Central memory CD8-positive, alpha-beta T cell (primary cell): ENCODE measurements around the gene KAT5.
"Not testable (repeated sequence)": the region's sequence is repeated elsewhere in the genome, so short reads cannot be mapped to it uniquely, and the experiment has no call there.

ENCODE experiments used
- ATAC-seq: fragments of 150-1000 bp; cut with Tn5 transposase; replicated peaks from 2 replicates; pipeline ENCODE4 v1.10.0; 2022; ENCODE audit warnings: mild to moderate bottlenecking, moderate FRiP score, moderate number of reproducible peaks; ENCODE audit not compliant: poor library complexity, severe bottlenecking; ENCODE audit errors: extremely low read depth
- DNase-seq, 2 donors: peaks; one replicate each; pipeline ENCODE4 v3.0.0; 2021; ENCODE audit warnings: low spot score in 2 of 2
- H3K27ac Mint-ChIP-seq: one replicate; pipeline ENCODE4 v1.8.0; 2022; ENCODE audit warnings: low read depth, mild to moderate bottlenecking, moderate library complexity, mixed read lengths
- H3K27me3 Mint-ChIP-seq: one replicate; pipeline ENCODE4 v1.8.0; 2022; ENCODE audit warnings: mixed read lengths
- H3K36me3 Mint-ChIP-seq: one replicate; pipeline ENCODE4 v1.8.0; 2022; ENCODE audit warnings: mild to moderate bottlenecking, moderate library complexity, mixed read lengths; ENCODE audit not compliant: insufficient read depth
- H3K4me1 Mint-ChIP-seq: one replicate; pipeline ENCODE4 v1.8.0; 2022; ENCODE audit warnings: mixed read lengths
- H3K4me3 Mint-ChIP-seq: one replicate; pipeline ENCODE4 v1.8.0; 2022; ENCODE audit warnings: mild to moderate bottlenecking, moderate library complexity, mixed read lengths
- H3K9me3 Mint-ChIP-seq: one replicate; pipeline ENCODE4 v1.8.0; 2022; ENCODE audit warnings: mixed read lengths

KAT5 gene

GRCh38 chr11:65711785-65712632 lies at the start of gene KAT5:
TSS of gene KAT5 (plus strand) at chr11:65712252. CDS start at chr11:65712268, 16 bp downstream.
- peaks cover 31% of the 10 kb centered on the region for H3K4me1 Mint-ChIP-seq
- no peaks in the 10 kb centered on the region for H3K27me3 Mint-ChIP-seq
- H3K9me3 Mint-ChIP-seq, result no peaks in the 10 kb centered on the region
- peak within 1 kb of the TSS; percentile 95 for H3K4me3 Mint-ChIP-seq
- H3K36me3 Mint-ChIP-seq, result peaks cover 40% of the 10 kb centered on the region
- ATAC-seq (peak; percentile 90), DNase-seq (peak; percentile 98)
- H3K27ac Mint-ChIP-seq, result peak within 1 kb of the TSS; percentile 97

GRCh38 chr11:65662799-65663638 lies 49.0 kb upstream of the KAT5 start, which contains the start of gene RELA:
TSS of gene RELA (minus strand) at chr11:65662916. CDS start at chr11:65662832, 84 bp downstream.
- Mint-ChIP-seq H3K4me1 (peaks cover 21% of the 10 kb centered on the region), H3K9me3 (no peaks in the 10 kb centered on the region), H3K27ac (peak within 1 kb of the TSS; percentile 88), H3K36me3 (peaks cover 35% of the 10 kb centered on the region), H3K27me3 (no peaks in the 10 kb centered on the region), H3K4me3 (peak within 1 kb of the TSS; percentile 84)
- ATAC-seq, result peak; percentile 79
- DNase-seq, result peak; percentile 79 to 85

- H3K27ac Mint-ChIP-seq, result peak overlapping the region; percentile 88
- peaks cover 28% of the 10 kb centered on the region for H3K36me3 Mint-ChIP-seq
- DNase-seq (no peak), ATAC-seq (peak; percentile 15)
- no peaks in the 10 kb centered on the region for H3K9me3 Mint-ChIP-seq
- H3K4me1 Mint-ChIP-seq, result peaks cover 14% of the 10 kb centered on the region
- peak overlapping the region; percentile 84 for H3K4me3 Mint-ChIP-seq
- H3K27me3 Mint-ChIP-seq, result no peaks in the 10 kb centered on the region
Observed at GRCh38 chr11:65663639-65664200, 48.3 kb upstream of the KAT5 start.

- Mint-ChIP-seq H3K27ac (no peak overlapping the region), H3K9me3 (no peaks in the 10 kb centered on the region), H3K27me3 (no peaks in the 10 kb centered on the region), H3K4me3 (no peak overlapping the region), H3K4me1 (no peaks in the 10 kb centered on the region), H3K36me3 (no peaks in the 10 kb centered on the region)
- ATAC-seq (no peak), DNase-seq (no peak)
Observed at GRCh38 chr11:65672180-65672860, 39.7 kb upstream of the KAT5 start.

- DNase-seq, result no peak
- Mint-ChIP-seq H3K27ac (no peak overlapping the region), H3K4me1 (no peaks in the 10 kb centered on the region), H3K36me3 (no peaks in the 10 kb centered on the region), H3K9me3 (no peaks in the 10 kb centered on the region), H3K4me3 (no peak overlapping the region), H3K27me3 (no peaks in the 10 kb centered on the region)
- ATAC-seq, result no peak
Observed at GRCh38 chr11:65672982-65673381, 39.1 kb upstream of the KAT5 start.

DNA sequence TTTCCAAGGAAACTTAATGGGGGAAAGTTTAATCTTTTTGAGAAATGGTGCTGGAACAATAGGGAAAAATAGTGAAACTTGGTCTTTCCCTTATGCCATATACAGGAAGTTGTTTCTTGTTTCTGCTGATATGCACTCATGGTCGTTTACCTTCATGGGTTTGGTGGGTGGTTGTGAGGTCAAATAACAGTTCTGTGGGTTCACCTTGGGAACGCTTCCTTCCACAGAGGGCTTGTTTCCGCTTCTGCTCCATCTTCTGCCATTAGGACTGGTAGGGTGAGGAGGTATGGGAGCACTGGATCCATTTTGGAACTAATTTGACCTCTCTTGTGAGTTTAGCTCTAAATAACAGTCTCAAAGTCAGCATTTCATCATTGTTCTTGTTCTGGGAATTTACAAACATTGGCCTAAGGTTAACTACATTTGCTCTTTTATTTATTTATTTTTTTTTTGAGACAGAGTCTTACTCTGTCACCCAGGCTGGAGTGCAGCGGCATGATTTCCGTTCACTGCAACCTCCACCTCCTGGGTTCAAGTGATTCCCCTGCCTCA lies 31.8 kb upstream of the KAT5 start:
- H3K4me3 Mint-ChIP-seq, result no peak overlapping the region
- no peaks in the 10 kb centered on the region for H3K9me3 Mint-ChIP-seq
- ATAC-seq, result no peak
- no peak for DNase-seq
- H3K27ac Mint-ChIP-seq, result no peak overlapping the region
- no peaks in the 10 kb centered on the region for H3K4me1 Mint-ChIP-seq
- peaks cover 10% of the 10 kb centered on the region for H3K27me3 Mint-ChIP-seq
- H3K36me3 Mint-ChIP-seq, result no peaks in the 10 kb centered on the region

GRCh38 chr11:65683480-65683879 lies 28.6 kb upstream of the KAT5 start:
- H3K27ac Mint-ChIP-seq, H3K36me3 Mint-ChIP-seq, H3K4me3 Mint-ChIP-seq, H3K9me3 Mint-ChIP-seq, DNase-seq, ATAC-seq, H3K4me1 Mint-ChIP-seq: not testable (repeated sequence)
- H3K27me3 Mint-ChIP-seq, result peaks cover 10% of the 10 kb centered on the region

DNA sequence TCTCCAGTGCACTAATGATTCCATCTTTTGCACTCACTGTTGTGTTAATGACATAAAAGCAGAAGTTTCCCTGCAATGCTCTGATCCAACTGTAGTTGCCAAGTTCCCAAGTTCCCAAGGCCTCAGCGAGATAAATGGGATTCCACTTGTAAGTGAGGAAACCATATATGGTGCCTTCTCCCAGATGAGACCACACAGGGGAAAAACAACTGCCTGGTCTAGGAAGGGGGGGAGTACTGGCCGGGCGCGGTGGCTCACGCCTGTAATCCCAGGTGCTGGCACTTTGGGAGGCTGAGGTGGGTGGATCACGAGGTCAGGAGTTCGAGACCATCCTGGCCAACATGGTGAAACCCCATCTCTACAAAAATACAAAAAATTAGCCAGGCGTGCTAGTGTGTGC lies 26.1 kb upstream of the KAT5 start:
- DNase-seq (no peak), ATAC-seq (no peak)
- no peak overlapping the region for H3K27ac Mint-ChIP-seq
- H3K27me3 Mint-ChIP-seq, result peaks cover 10% of the 10 kb centered on the region
- no peaks in the 10 kb centered on the region for H3K4me1 Mint-ChIP-seq
- H3K9me3 Mint-ChIP-seq, result no peaks in the 10 kb centered on the region
- no peaks in the 10 kb centered on the region for H3K36me3 Mint-ChIP-seq
- H3K4me3 Mint-ChIP-seq, result no peak overlapping the region

- not testable (repeated sequence) for H3K36me3 Mint-ChIP-seq, H3K4me3 Mint-ChIP-seq, DNase-seq, ATAC-seq, H3K27me3 Mint-ChIP-seq, H3K27ac Mint-ChIP-seq, H3K4me1 Mint-ChIP-seq, H3K9me3 Mint-ChIP-seq
Observed at GRCh38 chr11:65691847-65692246, 20.2 kb upstream of the KAT5 start.

- Mint-ChIP-seq H3K9me3 (no peaks in the 10 kb centered on the region), H3K27ac (no peak overlapping the region)
Observed at GRCh38 chr11:65692367-65692766, 19.7 kb upstream of the KAT5 start.

GRCh38 chr11:65695459-65696241 lies 16.4 kb upstream of the KAT5 start:
- DNase-seq (no peak), ATAC-seq (no peak)
- Mint-ChIP-seq H3K4me3 (no peak overlapping the region), H3K27me3 (no peaks in the 10 kb centered on the region), H3K36me3 (no peaks in the 10 kb centered on the region), H3K27ac (no peak overlapping the region), H3K4me1 (no peaks in the 10 kb centered on the region), H3K9me3 (no peaks in the 10 kb centered on the region)

More at GRCh38 chr11:65692367-65692766, 19.7 kb upstream of the KAT5 start:
- ATAC-seq (no peak), DNase-seq (no peak)
- Mint-ChIP-seq H3K36me3 (no peaks in the 10 kb centered on the region), H3K27me3 (no peaks in the 10 kb centered on the region), H3K4me3 (no peak overlapping the region), H3K4me1 (no peaks in the 10 kb centered on the region)
